GM12865 (cell line): Measurements from ENCODE around the gene BABAM2.

ENCODE experiments used
- DNase-seq: peaks from one replicate; pipeline ENCODE4 v3.0.0; 2010; ENCODE audit warnings: low read depth
- H3K4me3 ChIP-seq: 2 replicates; pipeline ENCODE4 v1.5.1; 2011; ENCODE audit warnings: mild to moderate bottlenecking, low read depth, low read length, control low read depth
- CTCF ChIP-seq: IDR thresholded peaks from 2 replicates; pipeline ENCODE4 v1.5.1; 2011; ENCODE audit warnings: low read length, control low read depth, low read depth, inconsistent platforms; ENCODE audit not compliant: insufficient read depth; ENCODE audit errors: missing control alignments

Gene BABAM2

GRCh38 chr2:28086611-28087010, 196.1 kb downstream of the BABAM2 start:
- TF ChIP-seq CTCF: no peak
- DNase-seq: no peak
- no peak overlapping the region for H3K4me3 ChIP-seq

GRCh38 chr2:28088970-28089369, 198.4 kb downstream of the BABAM2 start:
- H3K4me3 ChIP-seq: no peak overlapping the region
- DNase-seq: no peak
- TF ChIP-seq CTCF: no peak

- H3K4me3 ChIP-seq: no peak overlapping the region
- no peak for TF ChIP-seq CTCF
- DNase-seq: no peak
Observed at GRCh38 chr2:28089486-28089885, 199.0 kb downstream of the BABAM2 start.

GRCh38 chr2:28093308-28093707, 202.8 kb downstream of the BABAM2 start:
- no peak for TF ChIP-seq CTCF
- no peak overlapping the region for H3K4me3 ChIP-seq
- DNase-seq: no peak

GRCh38 chr2:28093768-28094167, 203.2 kb downstream of the BABAM2 start:
- no peak overlapping the region for H3K4me3 ChIP-seq
- TF ChIP-seq CTCF: no peak
- no peak for DNase-seq

- H3K4me3 ChIP-seq: no peak overlapping the region
- no peak for TF ChIP-seq CTCF
- no peak for DNase-seq
Observed at GRCh38 chr2:28094739-28095138, 204.2 kb downstream of the BABAM2 start.

GRCh38 chr2:28095622-28096021, 205.1 kb downstream of the BABAM2 start:
- H3K4me3 ChIP-seq: no peak overlapping the region
- DNase-seq: no peak
- TF ChIP-seq CTCF: no peak
